ENCODE data around the gene TMEM151B. TPM values are rescaled to one million over a fixed set of nuclear protein-coding genes. Genes with fewer than 3 reads are reported as not detected.

Gene TMEM151B
- total and polyA plus RNA-seq, 4 experiments from 2014 or later, result not detected

- peaks cover 0 to 8% (median 0%) of the 10 kb centered on the region in 8 donors for H3K9me3 Mint-ChIP-seq
- peak overlapping the region in 6 of 7 donors; percentile 45 to 99 (median 84) for H3K27ac Mint-ChIP-seq
- intact Hi-C loops (cut with micrococcal nuclease), result no loop called here
- H3K9me3 ChIP-seq (ENCODE audit: control insufficient read depth in 1 of 2, low read length in 2 of 2), result no peaks in the 10 kb centered on the region
- peaks cover 60% of the 10 kb centered on the region for H3K36me3 ChIP-seq (ENCODE audit: insufficient read depth, low read length)
- H3K27me3 Mint-ChIP-seq, result peaks cover 2 to 4% of the 10 kb centered on the region in 2 donors
- H3K4me3 ChIP-seq (ENCODE audit: low read length in 2 of 2), result no peak overlapping the region
- H3K4me3 Mint-ChIP-seq, result peak overlapping the region in 3 of 8 donors; percentile 1 to 63 (median 3)
- DNase-seq, result no peak
- H3K4me1 Mint-ChIP-seq, result peaks cover 36 to 89% (median 54%) of the 10 kb centered on the region in 4 donors
- ChIA-PET POLR2A (ENCODE audit: partially characterized antibody) (interaction anchor here (0.9 to 5.0 kb wide), 4 partner anchors 12 to 78 kb away, joined by 3 to 71 read pairs (median 7); no protein-coding TSS in a partner anchor), CTCF (ENCODE audit: partially characterized antibody) (interaction anchor here (1.8 to 8.8 kb wide), 4 partner anchors 12 to 79 kb away, joined by 4 to 82 read pairs (median 15); partner anchors contain the start of genes NFKBIE and TMEM151B)
- no peaks in the 10 kb centered on the region for H3K27me3 ChIP-seq (ENCODE audit: insufficient read depth, low read length)
- H3K4me1 ChIP-seq (ENCODE audit: insufficient read depth, low read length), result peaks cover 35% of the 10 kb centered on the region
- H3K36me3 Mint-ChIP-seq, result peaks cover 50 to 88% of the 10 kb centered on the region in 2 donors
- peak overlapping the region; percentile 10 for H3K27ac ChIP-seq (ENCODE audit: low read depth, low read length)
These were observed 20.1 kb upstream of the TMEM151B start for GRCh38 chr6:44250067-44250717.

- peaks cover 2 to 4% of the 10 kb centered on the region in 2 donors for H3K27me3 Mint-ChIP-seq
- H3K27ac ChIP-seq (ENCODE audit: low read depth, low read length), result peak overlapping the region; percentile 10
- no peaks in the 10 kb centered on the region for H3K27me3 ChIP-seq (ENCODE audit: insufficient read depth, low read length)
- H3K4me3 ChIP-seq (ENCODE audit: low read length in 2 of 2), result no peak overlapping the region
- H3K4me1 ChIP-seq (ENCODE audit: insufficient read depth, low read length), result peaks cover 37% of the 10 kb centered on the region
- CTCF ChIA-PET (ENCODE audit: partially characterized antibody), result interaction anchor here (0.6 to 8.8 kb wide), 6 partner anchors 11 to 79 kb away, joined by 3 to 82 read pairs (median 7); partner anchors contain the start of genes NFKBIE and TMEM151B
- H3K36me3 ChIP-seq (ENCODE audit: insufficient read depth, low read length), result peaks cover 63% of the 10 kb centered on the region
- peaks cover 37 to 89% (median 53%) of the 10 kb centered on the region in 4 donors for H3K4me1 Mint-ChIP-seq
- DNase-seq, result no peak
- POLR2A ChIA-PET (ENCODE audit: partially characterized antibody), result interaction anchor here (0.9 to 3.6 kb wide), 4 partner anchors 12 to 27 kb away, joined by 3 to 11 read pairs (median 6); partner anchors contain the start of gene SLC29A1
- peaks cover 50 to 90% of the 10 kb centered on the region in 2 donors for H3K36me3 Mint-ChIP-seq
- H3K9me3 ChIP-seq (ENCODE audit: control insufficient read depth in 1 of 2, low read length in 2 of 2), result no peaks in the 10 kb centered on the region
- intact Hi-C loops (cut with micrococcal nuclease), result no loop called here
- peaks cover 0 to 8% (median 0%) of the 10 kb centered on the region in 8 donors for H3K9me3 Mint-ChIP-seq
- peak overlapping the region in 1 of 7 donors; percentile 99 for H3K27ac Mint-ChIP-seq
- H3K4me3 Mint-ChIP-seq, result no peak overlapping the region
These were observed 19.5 kb upstream of the TMEM151B start for GRCh38 chr6:44250718-44251123.

GRCh38 chr6:44251576-44252524 lies 18.4 kb upstream of the TMEM151B start:
- intact Hi-C loops (cut with micrococcal nuclease), result no loop called here
- Histone ChIP-seq H3K36me3 (ENCODE audit: insufficient read depth, low read length) (peaks cover 63% of the 10 kb centered on the region), H3K4me1 (ENCODE audit: insufficient read depth, low read length) (peaks cover 45% of the 10 kb centered on the region), H3K9me3 (ENCODE audit: control insufficient read depth in 1 of 2, low read length in 2 of 2) (no peaks in the 10 kb centered on the region), H3K27ac (ENCODE audit: low read depth, low read length) (no peak overlapping the region), H3K4me3 (ENCODE audit: low read length in 2 of 2) (no peak overlapping the region), H3K27me3 (ENCODE audit: insufficient read depth, low read length) (no peaks in the 10 kb centered on the region)
- ChIA-PET POLR2A (ENCODE audit: partially characterized antibody) (interaction anchor here (0.9 to 3.6 kb wide), 3 partner anchors 10 to 28 kb away, joined by 3 to 11 read pairs (median 9); partner anchors contain the start of gene SLC29A1), CTCF (ENCODE audit: partially characterized antibody) (interaction anchor here (1.0 to 8.8 kb wide), 8 partner anchors 10 to 81 kb away, joined by 3 to 82 read pairs (median 4); partner anchors contain the start of genes NFKBIE and TMEM151B)
- H3K36me3 Mint-ChIP-seq, result peaks cover 50 to 91% of the 10 kb centered on the region in 2 donors
- DNase-seq, result no peak
- peaks cover 45 to 93% (median 60%) of the 10 kb centered on the region in 4 donors for H3K4me1 Mint-ChIP-seq
- peaks cover 0 to 11% (median 0%) of the 10 kb centered on the region in 8 donors for H3K9me3 Mint-ChIP-seq
- peak overlapping the region in 2 of 8 donors; percentile 13 to 55 for H3K4me3 Mint-ChIP-seq
- H3K27ac Mint-ChIP-seq, result peak overlapping the region in 4 of 7 donors; percentile 82 to 99 (median 84)
- H3K27me3 Mint-ChIP-seq, result peaks cover under 1 to 3% of the 10 kb centered on the region in 2 donors

- peaks cover 0 to 5% (median 0%) of the 10 kb centered on the region in 8 donors for H3K9me3 Mint-ChIP-seq
- Histone ChIP-seq H3K27me3 (ENCODE audit: insufficient read depth, low read length) (no peaks in the 10 kb centered on the region), H3K27ac (ENCODE audit: low read depth, low read length) (no peak overlapping the region), H3K36me3 (ENCODE audit: insufficient read depth, low read length) (peaks cover 64% of the 10 kb centered on the region), H3K4me3 (ENCODE audit: low read length in 2 of 2) (no peak overlapping the region), H3K4me1 (ENCODE audit: insufficient read depth, low read length) (peaks cover 45% of the 10 kb centered on the region), H3K9me3 (ENCODE audit: control insufficient read depth in 1 of 2, low read length in 2 of 2) (no peaks in the 10 kb centered on the region)
- POLR2A ChIA-PET (ENCODE audit: partially characterized antibody), result interaction anchor here (1.0 to 4.1 kb wide), 4 partner anchors 9 to 77 kb away, joined by 3 to 21 read pairs (median 8); partner anchors contain the start of gene SLC29A1
- peak overlapping the region in 1 of 8 donors; percentile 32 for H3K4me3 Mint-ChIP-seq
- H3K4me1 Mint-ChIP-seq, result peaks cover 45 to 87% (median 61%) of the 10 kb centered on the region in 4 donors
- intact Hi-C loops (cut with micrococcal nuclease), result loop anchor here (1.0 kb wide), 1 partner anchor 81 kb away; no protein-coding TSS in a partner anchor
- peak overlapping the region in 6 of 7 donors; percentile 19 to 81 (median 63) for H3K27ac Mint-ChIP-seq
- no peaks in the 10 kb centered on the region for H3K27me3 Mint-ChIP-seq
- DNase-seq, result peak in 4 of 5 donors; percentile 55 to 70 (median 58)
- H3K36me3 Mint-ChIP-seq, result peaks cover 47 to 83% of the 10 kb centered on the region in 2 donors
- CTCF ChIA-PET (ENCODE audit: partially characterized antibody), result interaction anchor here (0.8 to 8.8 kb wide), 11 partner anchors 7 to 122 kb away, joined by 3 to 82 read pairs (median 4); partner anchors contain the start of genes HSP90AB1, NFKBIE and TMEM151B
These were observed 16.7 kb upstream of the TMEM151B start for GRCh38 chr6:44253307-44254101.

GRCh38 chr6:44254191-44255104 lies 15.8 kb upstream of the TMEM151B start:
- H3K4me3 Mint-ChIP-seq, result peak overlapping the region in 5 of 8 donors; percentile 17 to 77 (median 57)
- intact Hi-C loops (cut with micrococcal nuclease), result no loop called here
- no peak for DNase-seq
- peaks cover 39 to 79% (median 53%) of the 10 kb centered on the region in 4 donors for H3K4me1 Mint-ChIP-seq
- peaks cover 0 to 5% (median 0%) of the 10 kb centered on the region in 8 donors for H3K9me3 Mint-ChIP-seq
- Histone ChIP-seq H3K9me3 (ENCODE audit: control insufficient read depth in 1 of 2, low read length in 2 of 2) (no peaks in the 10 kb centered on the region), H3K4me1 (ENCODE audit: insufficient read depth, low read length) (peaks cover 35% of the 10 kb centered on the region), H3K36me3 (ENCODE audit: insufficient read depth, low read length) (peaks cover 67% of the 10 kb centered on the region), H3K4me3 (ENCODE audit: low read length in 2 of 2) (no peak overlapping the region), H3K27ac (ENCODE audit: low read depth, low read length) (no peak overlapping the region), H3K27me3 (ENCODE audit: insufficient read depth, low read length) (no peaks in the 10 kb centered on the region)
- ChIA-PET POLR2A (ENCODE audit: partially characterized antibody) (interaction anchor here (1.1 to 5.9 kb wide), 6 partner anchors 8 to 30 kb away, joined by 4 to 217 read pairs (median 22); partner anchors contain the start of genes HSP90AB1, NFKBIE and SLC29A1), CTCF (ENCODE audit: partially characterized antibody) (interaction anchor here (0.9 to 8.8 kb wide), 11 partner anchors 8 to 79 kb away, joined by 3 to 82 read pairs (median 6); partner anchors contain the start of genes HSP90AB1, NFKBIE and TMEM151B)
- H3K27me3 Mint-ChIP-seq, result no peaks in the 10 kb centered on the region
- H3K27ac Mint-ChIP-seq, result peak overlapping the region in 6 of 7 donors; percentile 44 to 94 (median 80)
- peaks cover 41 to 77% of the 10 kb centered on the region in 2 donors for H3K36me3 Mint-ChIP-seq

Data from CD4-positive, alpha-beta memory T cell (primary cell).